ENCODE data around the gene BRAT1.

The BRAT1 gene

DNA sequence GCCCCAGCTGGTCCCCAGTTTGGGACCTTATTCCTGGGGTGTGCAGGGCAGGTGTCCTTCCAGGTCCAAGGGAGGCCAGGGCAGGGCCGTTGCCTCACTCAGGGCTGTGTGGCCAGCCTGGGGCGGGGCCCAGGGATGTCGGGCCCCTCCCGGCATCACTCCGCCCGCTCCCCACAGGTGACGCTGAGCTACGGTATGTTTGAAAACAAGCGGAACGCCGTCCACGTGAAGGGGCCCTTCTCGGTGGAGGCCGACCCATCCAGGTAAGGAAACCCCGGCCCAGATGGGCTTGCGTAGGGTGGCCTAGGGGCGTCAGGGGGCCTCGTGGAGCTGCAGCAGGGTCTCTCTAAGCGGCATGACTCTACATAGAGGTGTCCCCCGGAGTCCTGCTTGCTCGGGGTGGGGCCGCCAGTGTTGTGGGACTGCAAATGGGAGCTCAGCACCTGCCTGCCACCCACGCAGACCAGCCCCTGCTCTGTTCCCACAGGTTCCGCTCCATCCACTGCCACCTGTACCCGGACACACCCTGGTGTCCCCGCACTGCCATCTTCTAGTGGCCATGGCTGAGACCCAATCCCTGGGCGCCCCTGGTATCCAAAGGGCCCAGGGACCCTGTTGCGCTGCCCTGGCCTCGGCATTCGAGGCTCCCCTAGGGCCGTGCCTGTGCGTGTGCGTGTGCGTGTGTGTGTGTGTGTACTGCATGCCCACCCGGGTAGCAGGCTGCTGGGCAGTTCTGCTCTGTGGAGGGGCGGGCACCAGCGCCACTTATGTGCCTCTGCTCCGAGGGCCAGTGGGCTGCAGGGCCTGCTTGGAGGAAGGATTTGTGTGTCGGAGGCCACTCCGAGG lies 28.4 kb downstream of the BRAT1 start:
- no peaks in the 10 kb centered on the region for H3K9me3 ChIP-seq
- peaks cover 94 to 95% of the 10 kb centered on the region in 2 experiments for H3K4me1 ChIP-seq (ENCODE audit: control insufficient read depth in 1 of 2, insufficient read depth in 1 of 2, low read depth in 1 of 2, low read length in 1 of 2)
- peak overlapping the region; percentile 33 to 51 for H3K4me3 ChIP-seq (ENCODE audit: low read depth in 1 of 2, low read length in 1 of 2)
- peaks cover 23% of the 10 kb centered on the region for H3K36me3 ChIP-seq
- peaks cover 23% of the 10 kb centered on the region for H3K27me3 ChIP-seq
- TF ChIP-seq, protein P1, sequence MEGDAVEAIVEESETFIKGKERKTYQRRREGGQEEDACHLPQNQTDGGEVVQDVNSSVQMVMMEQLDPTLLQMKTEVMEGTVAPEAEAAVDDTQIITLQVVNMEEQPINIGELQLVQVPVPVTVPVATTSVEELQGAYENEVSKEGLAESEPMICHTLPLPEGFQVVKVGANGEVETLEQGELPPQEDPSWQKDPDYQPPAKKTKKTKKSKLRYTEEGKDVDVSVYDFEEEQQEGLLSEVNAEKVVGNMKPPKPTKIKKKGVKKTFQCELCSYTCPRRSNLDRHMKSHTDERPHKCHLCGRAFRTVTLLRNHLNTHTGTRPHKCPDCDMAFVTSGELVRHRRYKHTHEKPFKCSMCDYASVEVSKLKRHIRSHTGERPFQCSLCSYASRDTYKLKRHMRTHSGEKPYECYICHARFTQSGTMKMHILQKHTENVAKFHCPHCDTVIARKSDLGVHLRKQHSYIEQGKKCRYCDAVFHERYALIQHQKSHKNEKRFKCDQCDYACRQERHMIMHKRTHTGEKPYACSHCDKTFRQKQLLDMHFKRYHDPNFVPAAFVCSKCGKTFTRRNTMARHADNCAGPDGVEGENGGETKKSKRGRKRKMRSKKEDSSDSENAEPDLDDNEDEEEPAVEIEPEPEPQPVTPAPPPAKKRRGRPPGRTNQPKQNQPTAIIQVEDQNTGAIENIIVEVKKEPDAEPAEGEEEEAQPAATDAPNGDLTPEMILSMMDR (IDR thresholded peaks at IDR 0.05): no peak
- H3K27ac ChIP-seq: peak overlapping the region; percentile 98

GRCh38 chr7:2525658-2526630 lies 29.4 kb downstream of the BRAT1 start:
- Histone ChIP-seq H3K4me3 (ENCODE audit: low read depth in 1 of 2, low read length in 1 of 2) (peak overlapping the region; percentile 33 to 51), H3K36me3 (peaks cover 23% of the 10 kb centered on the region), H3K9me3 (no peaks in the 10 kb centered on the region), H3K27ac (peak overlapping the region; percentile 98), H3K27me3 (peaks cover 32% of the 10 kb centered on the region), H3K4me1 (ENCODE audit: control insufficient read depth in 1 of 2, insufficient read depth in 1 of 2, low read depth in 1 of 2, low read length in 1 of 2) (peaks cover 99% of the 10 kb centered on the region in 2 experiments)
- TF ChIP-seq, protein P1 (IDR thresholded peaks at IDR 0.05): peak; percentile 71

DNA sequence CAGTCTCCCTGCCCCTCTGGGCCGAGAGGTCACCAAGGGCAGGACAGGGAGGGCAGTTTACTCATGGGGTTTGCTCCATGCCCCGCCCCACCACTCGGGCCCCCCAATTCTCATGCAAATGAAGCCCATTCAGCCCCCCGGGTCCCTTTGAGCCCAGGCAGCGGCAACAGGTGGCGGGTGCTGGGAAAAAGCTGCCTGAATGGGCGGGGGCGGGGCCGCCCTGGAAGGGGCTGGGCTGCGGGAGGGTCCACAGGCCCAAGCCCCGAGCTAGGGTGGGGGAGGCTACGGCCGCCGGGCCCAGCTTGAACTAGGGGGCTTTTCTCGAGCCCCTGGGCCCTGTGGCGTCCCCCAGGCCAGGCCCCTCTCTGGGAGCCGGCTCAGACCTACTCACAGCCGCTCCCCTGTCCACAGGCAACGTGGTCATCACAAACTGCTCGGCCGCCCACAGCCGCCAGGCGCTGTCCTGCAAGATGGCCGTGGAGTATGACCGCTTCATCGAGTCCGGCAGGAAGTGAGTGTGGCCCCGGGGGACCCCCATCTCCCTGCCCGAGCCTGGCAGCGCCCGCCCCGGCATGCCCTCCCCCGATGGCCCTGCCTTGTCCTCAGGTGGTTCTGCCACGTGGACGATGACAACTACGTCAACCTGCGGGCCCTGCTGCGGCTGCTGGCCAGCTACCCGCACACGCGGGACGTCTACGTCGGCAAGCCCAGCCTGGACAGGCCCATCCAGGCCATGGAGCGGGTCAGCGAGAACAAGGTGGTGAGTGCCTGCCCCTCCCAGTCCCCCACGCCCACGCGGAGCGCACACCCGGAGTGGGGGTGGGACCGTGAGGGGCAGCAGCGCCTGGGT lies 30.3 kb downstream of the BRAT1 start:
- H3K36me3 ChIP-seq: peaks cover 23% of the 10 kb centered on the region
- peaks cover 99% of the 10 kb centered on the region in 2 experiments for H3K4me1 ChIP-seq (ENCODE audit: control insufficient read depth in 1 of 2, insufficient read depth in 1 of 2, low read depth in 1 of 2, low read length in 1 of 2)
- H3K27ac ChIP-seq: peak overlapping the region; percentile 98
- H3K9me3 ChIP-seq: no peaks in the 10 kb centered on the region
- H3K4me3 ChIP-seq (ENCODE audit: low read depth in 1 of 2, low read length in 1 of 2): peak overlapping the region in 1 of 2 experiments; percentile 33
- peaks cover 41% of the 10 kb centered on the region for H3K27me3 ChIP-seq
- TF ChIP-seq, protein P1 (IDR thresholded peaks at IDR 0.05): no peak

- peaks cover 23% of the 10 kb centered on the region for H3K36me3 ChIP-seq
- TF ChIP-seq, protein P1 (IDR thresholded peaks at IDR 0.05): no peak
- H3K4me1 ChIP-seq (ENCODE audit: control insufficient read depth in 1 of 2, insufficient read depth in 1 of 2, low read depth in 1 of 2, low read length in 1 of 2): peaks cover 92 to 93% of the 10 kb centered on the region in 2 experiments
- H3K27ac ChIP-seq: peak overlapping the region; percentile 35
- peak overlapping the region; percentile 67 to 70 for H3K4me3 ChIP-seq (ENCODE audit: low read depth in 1 of 2, low read length in 1 of 2)
- no peaks in the 10 kb centered on the region for H3K9me3 ChIP-seq
- peaks cover 44% of the 10 kb centered on the region for H3K27me3 ChIP-seq
Observed at GRCh38 chr7:2523941-2524807, 31.1 kb downstream of the BRAT1 start.
